HG03460 (cell line): Measurements from ENCODE around the gene MYL6B.

Experiments
- ATAC-seq: cut with Tn5 transposase; IDR thresholded peaks from one replicate; pipeline ENCODE4 v1.9.1; 2021; ENCODE audit not compliant: unreplicated experiment

The MYL6B gene

DNA sequence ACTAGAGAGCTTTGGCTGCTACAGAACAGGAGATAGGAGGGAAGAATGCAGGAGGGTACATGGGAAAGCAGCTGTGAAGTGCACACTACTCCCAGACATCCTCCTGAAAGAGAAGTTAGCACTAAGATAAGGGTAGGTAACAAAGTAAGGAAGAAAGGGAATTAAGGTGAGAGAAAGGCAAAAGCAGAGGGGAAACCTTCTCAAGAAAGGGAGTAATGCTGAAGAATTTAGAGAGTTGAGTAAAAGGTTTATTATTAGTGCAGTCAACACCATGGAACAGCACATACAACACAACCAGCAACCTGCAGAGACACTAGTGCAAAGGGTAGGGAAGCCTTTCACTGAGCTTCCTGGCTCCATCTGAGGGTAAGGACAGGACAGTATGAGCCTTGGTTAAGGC, 51.9 kb downstream of the MYL6B start:
- no peak for ATAC-seq

DNA sequence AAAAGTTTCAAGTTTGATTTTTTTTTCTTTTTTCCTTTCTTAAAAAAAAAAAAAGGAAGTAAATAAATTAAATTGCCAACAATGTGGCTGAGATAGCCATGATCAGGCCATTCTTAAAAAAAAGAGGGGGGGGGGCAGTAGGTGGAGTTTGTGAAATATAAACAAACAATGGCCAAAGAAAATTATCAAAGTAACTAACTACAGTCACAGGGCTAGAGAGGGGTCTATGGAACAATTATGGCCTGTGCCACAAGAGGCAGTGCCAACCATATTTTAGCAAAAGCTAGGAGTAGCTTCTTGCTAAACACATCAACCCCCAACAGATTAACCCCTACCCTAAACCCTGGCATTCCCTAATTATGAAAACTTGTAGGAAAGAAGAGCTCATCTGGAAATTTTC, 53.1 kb downstream of the MYL6B start:
- ATAC-seq: no peak

GRCh38 chr12:56206452-56207166, 54.2 kb downstream of the MYL6B start:
- no peak for ATAC-seq
